ENCODE measurements around the gene TOP1. TPM values are rescaled to one million over a fixed set of nuclear protein-coding genes. Genes with fewer than 3 reads are reported as not detected.

Gene TOP1
- total and polyA plus RNA-seq, 9 of the 15 experiments (the other 6 are each of a cell fraction or from before 2014, with no cell fraction given), result 26.4 to 127 (median 39.6) TPM

- TF ChIP-seq E2F6 (IDR thresholded peaks at IDR 0.05; ENCODE audit: borderline replicate concordance in 1 of 2, extremely low read depth in 1 of 2, insufficient read depth in 1 of 2, insufficient read length in 1 of 2, low read depth in 1 of 2, low read length in 1 of 2, poor library complexity in 1 of 2, severe bottlenecking in 1 of 2) (no peak), ASH1L (IDR thresholded peaks at IDR 0.05; ENCODE audit: borderline replicate concordance, low read depth, partially characterized antibody) (no peak), ZBTB12 (CRISPR knock-in tag; IDR thresholded peaks at IDR 0.05) (no peak), ZNF318 (IDR thresholded peaks at IDR 0.05; ENCODE audit: borderline replicate concordance in 1 of 2, low read depth in 1 of 2) (no peak), AFF4 (CRISPR knock-in tag; IDR thresholded peaks at IDR 0.05) (peak; percentile 3; the same call in 1 of the 2 replicates), SPI1 (IDR thresholded peaks at IDR 0.05; ENCODE audit: borderline replicate concordance, low read depth, low read length) (no peak), ZNF644 (tag; IDR thresholded peaks at IDR 0.05; ENCODE audit: low read depth) (no peak), SP1 (CRISPR knock-in tag; IDR thresholded peaks at IDR 0.05) (no peak), ZNF134 (CRISPR knock-in tag; conservative IDR thresholded peaks at IDR 0.05) (no peak), NR1H2 (CRISPR knock-in tag; IDR thresholded peaks at IDR 0.05) (no peak), RB1 (IDR thresholded peaks at IDR 0.05; ENCODE audit: low read depth) (no peak), TCF7 (IDR thresholded peaks at IDR 0.05; ENCODE audit: borderline replicate concordance) (no peak)
Measured at GRCh38 chr20:41029150-41029901, 704 bp downstream of the TOP1 start (continued).
